GM23338 (cell line): ENCODE results near the gene SRSF4. TPM values are rescaled to one million over a fixed set of nuclear protein-coding genes. Genes with fewer than 3 reads are reported as not detected.

Source experiments
- ATAC-seq: fragments of 200-7000 bp; cut with Tn5 transposase; 3 replicates; pipeline ENCODE4 v1.9.1; 2020
- DNase-seq: peaks from one replicate; pipeline ENCODE4 v3.0.0-alpha.2; 2015; ENCODE audit warnings: low spot score
- H2AFZ ChIP-seq: fragments of 200-600 bp; sonication (generic); 2 replicates; pipeline ENCODE4 v1.8.0; 2016; ENCODE audit warnings: antibody characterized with exemption, mild to moderate bottlenecking, moderate library complexity
- H3F3A ChIP-seq: fragments of 200-600 bp; sonication (generic); replicated peaks from 2 replicates; pipeline ENCODE4 v1.8.0; 2017; ENCODE audit warnings: antibody characterized with exemption, mixed run types, low read depth
- H3K27ac ChIP-seq: fragments of 200-600 bp; sonication (generic); 2 replicates; pipeline ENCODE4 v1.6.1; 2016; ENCODE audit warnings: low read depth
- H3K27me3 ChIP-seq: fragments of 200-600 bp; sonication (generic); 2 replicates; pipeline ENCODE4 v1.8.0; 2016; ENCODE audit warnings: mild to moderate bottlenecking, mixed run types, moderate library complexity; ENCODE audit not compliant: insufficient read depth
- H3K36me3 ChIP-seq: fragments of 200-600 bp; sonication (generic); 2 replicates; pipeline ENCODE4 v1.8.0; 2016; ENCODE audit warnings: mild to moderate bottlenecking; ENCODE audit not compliant: insufficient read depth
- H3K4me1 ChIP-seq: fragments of 200-600 bp; sonication (generic); 2 replicates; pipeline ENCODE4 v1.8.0; 2016; ENCODE audit warnings: mild to moderate bottlenecking, moderate library complexity; ENCODE audit not compliant: insufficient read depth
- H3K4me2 ChIP-seq: fragments of 200-600 bp; sonication (generic); 2 replicates; pipeline ENCODE4 v1.7.1; 2017; ENCODE audit warnings: mixed run types
- H3K4me3 ChIP-seq: fragments of 200-600 bp; sonication (generic); 2 replicates; pipeline ENCODE4 v1.6.1; 2016; ENCODE audit warnings: mixed run types
- H3K79me2 ChIP-seq: fragments of 200-600 bp; sonication (generic); replicated peaks from 2 replicates; pipeline ENCODE4 v1.8.0; 2017; ENCODE audit warnings: mild to moderate bottlenecking; ENCODE audit not compliant: insufficient read depth
- H3K9me2 ChIP-seq: fragments of 200-600 bp; sonication (generic); 2 replicates; pipeline ENCODE4 v1.8.0; 2017; ENCODE audit not compliant: insufficient read depth
- H4K20me1 ChIP-seq: fragments of 200-600 bp; sonication (generic); replicated peaks from 2 replicates; pipeline ENCODE4 v1.8.0; 2017; ENCODE audit warnings: mild to moderate bottlenecking; ENCODE audit not compliant: insufficient read depth
- H3K27ac Mint-ChIP-seq: 2 replicates; pipeline ENCODE4 v1.8.0; 2020; ENCODE audit warnings: inconsistent platforms, mild to moderate bottlenecking, moderate library complexity, mixed read lengths
- H3K27me3 Mint-ChIP-seq: 3 replicates; pipeline ENCODE4 v1.8.0; 2022; ENCODE audit warnings: low read depth, mild to moderate bottlenecking, moderate library complexity, mixed read lengths, inconsistent platforms; ENCODE audit not compliant: insufficient read depth, poor library complexity
- H3K36me3 Mint-ChIP-seq: 3 replicates; pipeline ENCODE4 v1.8.0; 2021; ENCODE audit warnings: low read depth, mild to moderate bottlenecking, inconsistent platforms, moderate library complexity, mixed read lengths
- H3K4me1 Mint-ChIP-seq: 3 replicates; pipeline ENCODE4 v1.8.0; 2020; ENCODE audit warnings: mild to moderate bottlenecking, inconsistent platforms, mixed read lengths
- H3K4me3 Mint-ChIP-seq: 3 replicates; pipeline ENCODE4 v1.8.0; 2021; ENCODE audit warnings: moderate library complexity, mild to moderate bottlenecking, inconsistent platforms, mixed read lengths
- H3K9me3 Mint-ChIP-seq: 3 replicates; pipeline ENCODE4 v1.8.0; 2020; ENCODE audit warnings: moderate library complexity, mild to moderate bottlenecking, inconsistent platforms, mixed read lengths
- CREB1 ChIP-seq: fragments of 250-450 bp; sonication (Bioruptor Pico); IDR thresholded peaks from 2 replicates; pipeline ENCODE4 v1.5.0; 2020; ENCODE audit warnings: low read depth, mild to moderate bottlenecking, moderate library complexity
- ETS1 ChIP-seq: IDR thresholded peaks from 2 replicates; pipeline ENCODE4 v1.6.1; 2016; ENCODE audit warnings: antibody characterized with exemption
- EZH2 ChIP-seq: fragments of 200-600 bp; sonication (generic); IDR thresholded peaks from one replicate; pipeline ENCODE4 v1.8.0; 2017; ENCODE audit warnings: antibody characterized with exemption, mild to moderate bottlenecking, low read depth; ENCODE audit not compliant: unreplicated experiment
- EZH2phosphoT487 ChIP-seq: fragments of 200-600 bp; sonication (generic); IDR thresholded peaks from one replicate; pipeline ENCODE4 v1.8.1; 2018; ENCODE audit warnings: antibody characterized with exemption; ENCODE audit not compliant: unreplicated experiment
- JUNB ChIP-seq: IDR thresholded peaks from one replicate; pipeline ENCODE4 v1.6.1; 2016; ENCODE audit warnings: antibody characterized with exemption; ENCODE audit not compliant: unreplicated experiment
- NANOG ChIP-seq: IDR thresholded peaks from 2 replicates; pipeline ENCODE4 v1.6.1; 2016; ENCODE audit warnings: antibody characterized with exemption, borderline replicate concordance
- ZNF114 ChIP-seq: fragments of 250-450 bp; sonication (Bioruptor Pico); IDR thresholded peaks from 2 replicates; pipeline ENCODE4 v1.5.0; 2020; ENCODE audit warnings: mild to moderate bottlenecking, moderate library complexity
- ZNF462 ChIP-seq: fragments of 250-450 bp; sonication (Bioruptor Pico); IDR thresholded peaks from 2 replicates; pipeline ENCODE4 v1.5.0; 2020; ENCODE audit warnings: mild to moderate bottlenecking, moderate library complexity
- polyA plus RNA-seq: library from polyadenylated mRNA; unstranded; fragments of >200 nt; fragmentation: Nextera tagmentation; extraction: Ambion mirVana; gene quantifications from 2 replicates; pipeline ENCODE4 v1.2.1, GENCODE V29; 2016
- total RNA-seq: library from RNA; depleted of rRNA; stranded (reverse); fragments of >200 nt; shearing (Covaris generic); gene quantifications from 2 replicates; pipeline ENCODE4 v1.2.3, GENCODE V29; 2014
- TF ChIP-seq, protein P1 (sequence below), 2 experiments: fragments of 200-600 bp in 1 of 2; sonication (generic) in 1 of 2; conservative IDR thresholded peaks; 2 replicates each; pipeline versions ENCODE4 v1.5.1 to v1.6.1; 2016 to 2017; ENCODE audit warnings: antibody characterized with exemption in 2 of 2, low read depth in 2 of 2, mild to moderate bottlenecking in 2 of 2, moderate library complexity in 1 of 2

Gene SRSF4
- total and polyA plus RNA-seq, 2 experiments from 2014 or later = 58.4 to 98.3 TPM

DNA sequence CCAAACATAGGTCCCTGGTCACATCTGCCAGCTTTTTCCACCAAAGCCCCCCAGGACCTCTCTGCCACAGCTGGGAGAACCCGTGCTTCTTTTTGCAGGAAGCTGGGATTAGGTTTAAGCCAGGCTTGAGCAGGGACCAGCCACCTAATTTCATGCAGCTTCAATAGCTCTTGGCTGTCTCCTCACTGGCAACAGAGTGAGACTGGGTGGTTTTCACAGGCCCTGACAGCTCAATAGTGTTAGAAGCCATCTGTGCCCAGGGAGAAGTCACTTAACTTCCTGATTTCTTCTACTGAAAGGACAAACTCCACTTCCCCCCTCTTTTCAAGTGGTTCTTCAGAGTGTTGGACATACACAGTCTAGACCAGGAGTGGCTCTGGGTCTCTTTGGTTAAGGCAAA lies 20.4 kb upstream of the SRSF4 start:
- ATAC-seq (no peak), DNase-seq (no peak)
- no peaks in the 10 kb centered on the region for H3K9me3 Mint-ChIP-seq
- peaks cover 11% of the 10 kb centered on the region for H3K4me1 Mint-ChIP-seq
- H3F3A ChIP-seq = peaks cover 8% of the 10 kb centered on the region
- no peaks in the 10 kb centered on the region for H4K20me1 ChIP-seq
- H3K27ac Mint-ChIP-seq = no peak overlapping the region
- H3K4me1 ChIP-seq = no peaks in the 10 kb centered on the region
- H3K36me3 ChIP-seq = peaks cover 5% of the 10 kb centered on the region
- no peak for TF ChIP-seq ZNF114 (CRISPR knock-in tag)
- no peak for TF ChIP-seq ZNF462
- TF ChIP-seq EZH2phosphoT487 = no peak
- TF ChIP-seq, protein P1, sequence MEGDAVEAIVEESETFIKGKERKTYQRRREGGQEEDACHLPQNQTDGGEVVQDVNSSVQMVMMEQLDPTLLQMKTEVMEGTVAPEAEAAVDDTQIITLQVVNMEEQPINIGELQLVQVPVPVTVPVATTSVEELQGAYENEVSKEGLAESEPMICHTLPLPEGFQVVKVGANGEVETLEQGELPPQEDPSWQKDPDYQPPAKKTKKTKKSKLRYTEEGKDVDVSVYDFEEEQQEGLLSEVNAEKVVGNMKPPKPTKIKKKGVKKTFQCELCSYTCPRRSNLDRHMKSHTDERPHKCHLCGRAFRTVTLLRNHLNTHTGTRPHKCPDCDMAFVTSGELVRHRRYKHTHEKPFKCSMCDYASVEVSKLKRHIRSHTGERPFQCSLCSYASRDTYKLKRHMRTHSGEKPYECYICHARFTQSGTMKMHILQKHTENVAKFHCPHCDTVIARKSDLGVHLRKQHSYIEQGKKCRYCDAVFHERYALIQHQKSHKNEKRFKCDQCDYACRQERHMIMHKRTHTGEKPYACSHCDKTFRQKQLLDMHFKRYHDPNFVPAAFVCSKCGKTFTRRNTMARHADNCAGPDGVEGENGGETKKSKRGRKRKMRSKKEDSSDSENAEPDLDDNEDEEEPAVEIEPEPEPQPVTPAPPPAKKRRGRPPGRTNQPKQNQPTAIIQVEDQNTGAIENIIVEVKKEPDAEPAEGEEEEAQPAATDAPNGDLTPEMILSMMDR (conservative IDR thresholded peaks at IDR 0.05; ENCODE audit: low read depth in 2 of 2) = no peak
- TF ChIP-seq CREB1 (CRISPR knock-in tag) = no peak
- TF ChIP-seq NANOG = no peak
- TF ChIP-seq ETS1 = no peak
- no peak for TF ChIP-seq EZH2
- no peak for TF ChIP-seq JUNB
- H3K27me3 Mint-ChIP-seq = no peaks in the 10 kb centered on the region
- H3K4me3 Mint-ChIP-seq = no peak overlapping the region
- H3K4me2 ChIP-seq = no peak overlapping the region
- H3K9me2 ChIP-seq = no peaks in the 10 kb centered on the region
- peaks cover 42% of the 10 kb centered on the region for H3K36me3 Mint-ChIP-seq
- H2AFZ ChIP-seq = no peak overlapping the region
- H3K27me3 ChIP-seq = no peaks in the 10 kb centered on the region
- H3K4me3 ChIP-seq = no peak overlapping the region
- no peak overlapping the region for H3K27ac ChIP-seq
- H3K79me2 ChIP-seq = no peaks in the 10 kb centered on the region
